SK-N-SH (cell line): ENCODE results near the gene PARP8. TPM values are rescaled to one million over a fixed set of nuclear protein-coding genes. Genes with fewer than 3 reads are reported as not detected.

Experiments
- CTCF ChIA-PET: fragments of 300-600, 350-600 bp; formaldehyde crosslinking; extraction: SDS; loops from one replicate; lab custom pipeline; 2021; lab: Yijun Ruan, JAX
- POLR2A ChIA-PET: fragments of 350-600 bp; sonication (Branson Sonifier 250); formaldehyde crosslinking; extraction: SDS; loops from one replicate; lab custom pipeline; 2020; ENCODE audit warnings: antibody characterized with exemption, inconsistent platforms; lab: Yijun Ruan, JAX
- DNase-seq: peaks from one replicate; pipeline ENCODE4 v3.0.0; 2012
- H2AFZ ChIP-seq: fragments of 200-600 bp; sonication (generic); 2 replicates; pipeline ENCODE4 v1.8.1; 2016; ENCODE audit warnings: antibody characterized with exemption, mild to moderate bottlenecking, low read depth
- H3F3A ChIP-seq: fragments of 200-600 bp; sonication (generic); replicated peaks from 2 replicates; pipeline ENCODE3; 2016; ENCODE audit warnings: antibody characterized with exemption, mild to moderate bottlenecking; ENCODE audit not compliant: insufficient read depth
- H3K27ac ChIP-seq, 2 experiments: fragments of 200-500 bp in 1 of 2; fragments of 200-600 bp in 1 of 2; sonication (Bioruptor generic) in 1 of 2; sonication (generic), shearing (Covaris generic) in 1 of 2; 2 replicates each; pipeline versions ENCODE4 v1.5.1 to v1.6.1; 2014 to 2016; ENCODE audit warnings: low read depth in 2 of 2, inconsistent platforms in 1 of 2, low read length in 1 of 2, mild to moderate bottlenecking in 1 of 2, mixed read lengths in 1 of 2
- H3K27me3 ChIP-seq: fragments of 200-600 bp; sonication (generic), shearing (Covaris generic); 2 replicates; pipeline ENCODE4 v1.6.1; 2016; ENCODE audit warnings: mixed run types; ENCODE audit not compliant: insufficient read depth
- H3K36me3 ChIP-seq, 2 experiments: fragments of 200-500 bp in 1 of 2; fragments of 200-600 bp in 1 of 2; sonication (Bioruptor generic) in 1 of 2; sonication (generic) in 1 of 2; replicated peaks in 1 of 2; 2 replicates each; pipeline versions ENCODE3 to v1.5.1; 2014 to 2016; ENCODE audit warnings: low read length in 1 of 2, mild to moderate bottlenecking in 1 of 2; ENCODE audit not compliant: insufficient read depth in 2 of 2, control insufficient read depth in 1 of 2
- H3K4me1 ChIP-seq, 2 experiments: fragments of 200-500 bp in 1 of 2; fragments of 200-600 bp in 1 of 2; sonication (Bioruptor generic) in 1 of 2; sonication (generic), shearing (Covaris generic) in 1 of 2; 2 replicates each; pipeline versions ENCODE4 v1.5.1 to v1.6.1; 2014 to 2016; ENCODE audit warnings: low read depth in 1 of 2, low read length in 1 of 2, mixed run types in 1 of 2; ENCODE audit not compliant: insufficient read depth in 2 of 2, control insufficient read depth in 1 of 2
- H3K4me2 ChIP-seq: fragments of 200-600 bp; sonication (generic), shearing (Covaris generic); 2 replicates; pipeline ENCODE4 v1.6.1; 2017; ENCODE audit warnings: mixed run types
- H3K4me3 ChIP-seq, 2 experiments: fragments of 200-500 bp in 1 of 2; fragments of 200-600 bp in 1 of 2; sonication (Bioruptor generic) in 1 of 2; sonication (generic), shearing (Covaris generic) in 1 of 2; 2 replicates each; pipeline versions ENCODE4 v1.5.1 to v1.8.1; 2014 to 2016; ENCODE audit warnings: low read depth in 2 of 2, inconsistent platforms in 1 of 2, low read length in 1 of 2, mild to moderate bottlenecking in 1 of 2, mixed read lengths in 1 of 2, moderate library complexity in 1 of 2
- H3K79me2 ChIP-seq: fragments of 200-600 bp; sonication (generic); 2 replicates; pipeline ENCODE4 v1.8.1; 2017; ENCODE audit warnings: mild to moderate bottlenecking; ENCODE audit not compliant: insufficient read depth
- H3K9ac ChIP-seq: fragments of 200-600 bp; sonication (generic); 2 replicates; pipeline ENCODE4 v1.6.1; 2017; ENCODE audit warnings: mixed run types
- H3K9me2 ChIP-seq: fragments of 200-600 bp; sonication (generic); 2 replicates; pipeline ENCODE4 v1.6.1; 2017; ENCODE audit warnings: mixed run types
- H3K9me3 ChIP-seq: fragments of 200-600 bp; sonication (generic); 2 replicates; pipeline ENCODE4 v1.6.1; 2017; ENCODE audit warnings: mixed run types, mild to moderate bottlenecking, moderate library complexity
- H4K20me1 ChIP-seq: fragments of 200-600 bp; sonication (generic); 2 replicates; pipeline ENCODE4 v1.6.1; 2017; ENCODE audit warnings: mild to moderate bottlenecking, mixed run types; ENCODE audit not compliant: insufficient read depth
- EP300 ChIP-seq, 2 experiments: IDR thresholded peaks; 2 replicates each; pipeline versions ENCODE4 v1.4.0 to v1.6.1; 2012; ENCODE audit warnings: borderline replicate concordance in 1 of 2, low read depth in 1 of 2, low read length in 1 of 2
- EZH2phosphoT487 ChIP-seq: fragments of 200-600 bp; sonication (generic); IDR thresholded peaks from 2 replicates; pipeline ENCODE4 v1.6.1; 2017; ENCODE audit warnings: low read depth, mixed run types, mild to moderate bottlenecking, antibody characterized with exemption, moderate library complexity, borderline replicate concordance
- FOSL2 ChIP-seq: IDR thresholded peaks from 2 replicates; pipeline ENCODE4 v1.4.0; 2012; ENCODE audit warnings: low read depth, mild to moderate bottlenecking, moderate library complexity, borderline replicate concordance
- FOXJ3 ChIP-seq: sonication (generic); formaldehyde crosslinking; IDR thresholded peaks from 2 replicates; pipeline ENCODE4 v1.5.1; 2020; ENCODE audit warnings: mild to moderate bottlenecking, missing genetic modification reagents
- FOXM1 ChIP-seq: IDR thresholded peaks from 2 replicates; pipeline ENCODE4 v1.4.0; 2012; ENCODE audit warnings: low read depth, mild to moderate bottlenecking
- GATA2 ChIP-seq: sonication (generic); formaldehyde crosslinking; IDR thresholded peaks from 2 replicates; pipeline ENCODE4 v1.5.0; 2020; ENCODE audit warnings: mild to moderate bottlenecking, missing genetic modification reagents
- MEF2A ChIP-seq: IDR thresholded peaks from 2 replicates; pipeline ENCODE4 v1.4.0; 2012; ENCODE audit warnings: low read depth, borderline replicate concordance
- MXI1 ChIP-seq: IDR thresholded peaks from 2 replicates; pipeline ENCODE4 v1.6.1; 2012; ENCODE audit warnings: mild to moderate bottlenecking, low read depth, low read length, improper control_type of control experiment
- NFIC ChIP-seq: IDR thresholded peaks from 2 replicates; pipeline ENCODE4 v1.4.0; 2012; ENCODE audit warnings: borderline replicate concordance
- RCOR1 ChIP-seq: fragments of 150-350 bp; IDR thresholded peaks from 2 replicates; pipeline ENCODE4 v1.6.1; 2017; ENCODE audit warnings: antibody characterized with exemption, low read length
- RFX5 ChIP-seq: IDR thresholded peaks from 2 replicates; pipeline ENCODE4 v1.6.1; 2012; ENCODE audit warnings: mild to moderate bottlenecking, improper control_type of control experiment, low read length
- SMC3 ChIP-seq: IDR thresholded peaks from 2 replicates; pipeline ENCODE4 v1.6.1; 2012; ENCODE audit warnings: low read depth, low read length, improper control_type of control experiment
- TAF1 ChIP-seq: IDR thresholded peaks from 2 replicates; pipeline ENCODE4 v1.6.1; 2012; ENCODE audit warnings: low read depth, mild to moderate bottlenecking, low read length, moderate library complexity, borderline replicate concordance
- TEAD4 ChIP-seq: IDR thresholded peaks from 2 replicates; pipeline ENCODE4 v1.4.0; 2012; ENCODE audit warnings: mild to moderate bottlenecking, borderline replicate concordance; ENCODE audit not compliant: insufficient read depth
- WGBS: methylation state at CpG from one replicate; pipeline ENCODE4 v1.1.6; 2017; ENCODE audit warnings: low lambda C conversion rate; 5-methylcytosine and 5-hydroxymethylcytosine counted together
- polyA plus RNA-seq, 3 experiments: library from polyadenylated mRNA; depleted of rRNA; stranded (reverse); fragments of >200 nt; gene quantifications; 2 replicates each; pipeline ENCODE4 v1.2.3, GENCODE V29; 2012
- TF ChIP-seq, protein P1 (sequence below): IDR thresholded peaks from 2 replicates; pipeline ENCODE4 v1.4.0; 2012; ENCODE audit warnings: low read depth, borderline replicate concordance
- TF ChIP-seq, protein P2 (sequence below): fragments of 200-600 bp; sonication (generic); IDR thresholded peaks from 2 replicates; pipeline ENCODE4 v1.6.1; 2017; ENCODE audit warnings: antibody characterized with exemption, mild to moderate bottlenecking, moderate library complexity
- TF ChIP-seq, protein P3 (sequence below): IDR thresholded peaks from 2 replicates; pipeline ENCODE4; 2012
- TF ChIP-seq, protein P4 (sequence below): IDR thresholded peaks from 2 replicates; pipeline ENCODE4 v1.4.0; 2012; ENCODE audit warnings: low read depth
- TF ChIP-seq, protein P5 (sequence below): IDR thresholded peaks from 2 replicates; pipeline ENCODE4 v1.4.0; 2012; ENCODE audit warnings: low read depth, borderline replicate concordance

PARP8 gene
- polyA plus RNA-seq, 1 of the 3 experiments (the other 2 are of a cell fraction), result 6.2 TPM

DNA sequence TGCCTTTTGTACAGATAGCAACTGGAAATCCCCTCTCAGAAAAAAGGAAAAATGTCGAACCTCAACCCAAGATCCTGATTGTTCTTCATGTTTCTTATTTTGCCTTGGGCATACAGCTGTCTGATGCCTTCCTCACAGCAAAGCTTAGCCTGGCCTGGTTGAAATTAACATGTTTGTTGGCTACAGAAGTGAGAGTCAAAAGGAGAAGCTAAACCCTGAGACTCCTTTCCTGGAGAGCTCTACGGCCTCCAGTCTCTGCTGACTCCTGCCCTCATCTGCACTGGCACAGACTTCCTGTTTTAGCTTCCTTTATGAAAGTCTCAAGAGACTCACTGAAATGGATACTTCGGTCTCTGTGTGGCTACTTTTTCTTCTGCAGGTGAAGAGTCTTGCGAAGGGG, 186.7 kb downstream of the PARP8 start:
- DNase-seq, result no peak
- ChIA-PET POLR2A (no interaction called here), CTCF (no interaction called here)
- Histone ChIP-seq H3K27me3 (no peaks in the 10 kb centered on the region), H3K4me3 (no peak overlapping the region), H3K4me1 (peaks cover 0 to under 1% of the 10 kb centered on the region in 2 experiments; a peak in 2 of 4 replicates), H3K79me2 (no peaks in the 10 kb centered on the region), H4K20me1 (no peaks in the 10 kb centered on the region), H3K9me2 (no peaks in the 10 kb centered on the region), H3K4me2 (no peak overlapping the region), H3F3A (no peaks in the 10 kb centered on the region), H3K36me3 (no peaks in the 10 kb centered on the region), H2AFZ (no peak overlapping the region), H3K27ac (no peak overlapping the region), H3K9ac (no peak overlapping the region), H3K9me3 (no peaks in the 10 kb centered on the region)
- TF ChIP-seq EP300 (IDR thresholded peaks at IDR 0.05; ENCODE audit: borderline replicate concordance in 1 of 2, low read depth in 1 of 2, low read length in 1 of 2), result no peak
- no peak for TF ChIP-seq MEF2A
- TF ChIP-seq, protein P1, sequence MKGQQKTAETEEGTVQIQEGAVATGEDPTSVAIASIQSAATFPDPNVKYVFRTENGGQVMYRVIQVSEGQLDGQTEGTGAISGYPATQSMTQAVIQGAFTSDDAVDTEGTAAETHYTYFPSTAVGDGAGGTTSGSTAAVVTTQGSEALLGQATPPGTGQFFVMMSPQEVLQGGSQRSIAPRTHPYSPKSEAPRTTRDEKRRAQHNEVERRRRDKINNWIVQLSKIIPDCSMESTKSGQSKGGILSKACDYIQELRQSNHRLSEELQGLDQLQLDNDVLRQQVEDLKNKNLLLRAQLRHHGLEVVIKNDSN, result no peak
- TF ChIP-seq MXI1, result no peak
- no peak for TF ChIP-seq FOXJ3 (CRISPR knock-in tag)
- TF ChIP-seq, protein P2, sequence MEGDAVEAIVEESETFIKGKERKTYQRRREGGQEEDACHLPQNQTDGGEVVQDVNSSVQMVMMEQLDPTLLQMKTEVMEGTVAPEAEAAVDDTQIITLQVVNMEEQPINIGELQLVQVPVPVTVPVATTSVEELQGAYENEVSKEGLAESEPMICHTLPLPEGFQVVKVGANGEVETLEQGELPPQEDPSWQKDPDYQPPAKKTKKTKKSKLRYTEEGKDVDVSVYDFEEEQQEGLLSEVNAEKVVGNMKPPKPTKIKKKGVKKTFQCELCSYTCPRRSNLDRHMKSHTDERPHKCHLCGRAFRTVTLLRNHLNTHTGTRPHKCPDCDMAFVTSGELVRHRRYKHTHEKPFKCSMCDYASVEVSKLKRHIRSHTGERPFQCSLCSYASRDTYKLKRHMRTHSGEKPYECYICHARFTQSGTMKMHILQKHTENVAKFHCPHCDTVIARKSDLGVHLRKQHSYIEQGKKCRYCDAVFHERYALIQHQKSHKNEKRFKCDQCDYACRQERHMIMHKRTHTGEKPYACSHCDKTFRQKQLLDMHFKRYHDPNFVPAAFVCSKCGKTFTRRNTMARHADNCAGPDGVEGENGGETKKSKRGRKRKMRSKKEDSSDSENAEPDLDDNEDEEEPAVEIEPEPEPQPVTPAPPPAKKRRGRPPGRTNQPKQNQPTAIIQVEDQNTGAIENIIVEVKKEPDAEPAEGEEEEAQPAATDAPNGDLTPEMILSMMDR, result no peak
- no peak for TF ChIP-seq FOXM1
- TF ChIP-seq FOSL2, result no peak
- TF ChIP-seq, protein P3, sequence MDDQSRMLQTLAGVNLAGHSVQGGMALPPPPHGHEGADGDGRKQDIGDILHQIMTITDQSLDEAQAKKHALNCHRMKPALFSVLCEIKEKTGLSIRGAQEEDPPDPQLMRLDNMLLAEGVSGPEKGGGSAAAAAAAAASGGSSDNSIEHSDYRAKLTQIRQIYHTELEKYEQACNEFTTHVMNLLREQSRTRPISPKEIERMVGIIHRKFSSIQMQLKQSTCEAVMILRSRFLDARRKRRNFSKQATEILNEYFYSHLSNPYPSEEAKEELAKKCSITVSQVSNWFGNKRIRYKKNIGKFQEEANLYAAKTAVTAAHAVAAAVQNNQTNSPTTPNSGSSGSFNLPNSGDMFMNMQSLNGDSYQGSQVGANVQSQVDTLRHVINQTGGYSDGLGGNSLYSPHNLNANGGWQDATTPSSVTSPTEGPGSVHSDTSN, result no peak
- TF ChIP-seq, protein P4, sequence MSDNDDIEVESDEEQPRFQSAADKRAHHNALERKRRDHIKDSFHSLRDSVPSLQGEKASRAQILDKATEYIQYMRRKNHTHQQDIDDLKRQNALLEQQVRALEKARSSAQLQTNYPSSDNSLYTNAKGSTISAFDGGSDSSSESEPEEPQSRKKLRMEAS, result no peak
- TF ChIP-seq, protein P5, sequence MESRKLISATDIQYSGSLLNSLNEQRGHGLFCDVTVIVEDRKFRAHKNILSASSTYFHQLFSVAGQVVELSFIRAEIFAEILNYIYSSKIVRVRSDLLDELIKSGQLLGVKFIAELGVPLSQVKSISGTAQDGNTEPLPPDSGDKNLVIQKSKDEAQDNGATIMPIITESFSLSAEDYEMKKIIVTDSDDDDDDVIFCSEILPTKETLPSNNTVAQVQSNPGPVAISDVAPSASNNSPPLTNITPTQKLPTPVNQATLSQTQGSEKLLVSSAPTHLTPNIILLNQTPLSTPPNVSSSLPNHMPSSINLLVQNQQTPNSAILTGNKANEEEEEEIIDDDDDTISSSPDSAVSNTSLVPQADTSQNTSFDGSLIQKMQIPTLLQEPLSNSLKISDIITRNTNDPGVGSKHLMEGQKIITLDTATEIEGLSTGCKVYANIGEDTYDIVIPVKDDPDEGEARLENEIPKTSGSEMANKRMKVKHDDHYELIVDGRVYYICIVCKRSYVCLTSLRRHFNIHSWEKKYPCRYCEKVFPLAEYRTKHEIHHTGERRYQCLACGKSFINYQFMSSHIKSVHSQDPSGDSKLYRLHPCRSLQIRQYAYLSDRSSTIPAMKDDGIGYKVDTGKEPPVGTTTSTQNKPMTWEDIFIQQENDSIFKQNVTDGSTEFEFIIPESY, result no peak
- TF ChIP-seq TAF1, result no peak
- TF ChIP-seq NFIC, result no peak
- no peak for TF ChIP-seq TEAD4
- no peak for TF ChIP-seq RCOR1
- TF ChIP-seq SMC3, result no peak
- no peak for TF ChIP-seq GATA2 (CRISPR knock-in tag)
- TF ChIP-seq EZH2phosphoT487, result no peak
- no peak for TF ChIP-seq RFX5
- WGBS, result 60% methylated on average over 4 of the region's 4 CpGs
